ENCODE results near the gene LRCOL1. TPM values are rescaled to one million over a fixed set of nuclear protein-coding genes. Genes with fewer than 3 reads are reported as not detected.

The LRCOL1 gene
- total RNA-seq, 1 experiment from 2014 or later, result not detected

DNA sequence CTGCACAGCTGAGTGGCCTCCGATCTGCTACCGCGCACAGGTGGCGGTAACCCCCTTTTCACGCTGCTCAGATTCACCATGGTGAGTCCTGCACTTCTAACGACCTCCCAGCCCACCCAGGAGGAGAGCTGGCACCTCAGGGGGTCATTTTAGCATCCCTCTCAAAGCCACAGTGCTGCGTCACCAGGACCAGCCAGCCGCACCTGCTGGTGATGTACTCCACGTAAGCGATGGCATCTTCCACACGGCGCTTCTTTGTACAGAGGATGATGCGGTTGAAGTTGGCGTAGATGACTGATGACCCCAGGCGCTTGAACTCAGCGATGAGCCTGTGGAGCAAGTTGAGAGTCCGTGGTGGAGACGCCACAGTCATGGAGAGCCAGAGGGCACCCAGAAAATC, 27.4 kb upstream of the LRCOL1 start:
- CTCF ChIA-PET, result no interaction called here
- Histone ChIP-seq H3K27me3 (ENCODE audit: control insufficient read depth, insufficient read depth, low read length) (no peaks in the 10 kb centered on the region), H3K4me1 (ENCODE audit: control insufficient read depth, insufficient read depth, low read length) (no peaks in the 10 kb centered on the region), H3K4me3 (ENCODE audit: low read depth in 2 of 2, low read length in 2 of 2) (no peak overlapping the region), H3K27ac (ENCODE audit: low read length) (no peak overlapping the region), H3K9me3 (ENCODE audit: control insufficient read depth, insufficient read depth, low read depth, low read length) (no peaks in the 10 kb centered on the region), H3K36me3 (ENCODE audit: control insufficient read depth, insufficient read depth, low read length) (peaks cover 7% of the 10 kb centered on the region)
- BruUV-seq (replicated peaks), result no TSS peak
- in situ Hi-C loops (cut with HindIII; ENCODE audit: low pct_unique_long_range_greater_than_20kb, low sequenced_read_pairs) (no loop called here), intact Hi-C loops (cut with micrococcal nuclease; ENCODE audit: unreplicated experiment) (no loop called here)
- no peak for TF ChIP-seq SIN3A (IDR thresholded peaks at IDR 0.05; ENCODE audit: borderline replicate concordance, insufficient read depth, low read depth, low read length)
- TF ChIP-seq, protein P1, sequence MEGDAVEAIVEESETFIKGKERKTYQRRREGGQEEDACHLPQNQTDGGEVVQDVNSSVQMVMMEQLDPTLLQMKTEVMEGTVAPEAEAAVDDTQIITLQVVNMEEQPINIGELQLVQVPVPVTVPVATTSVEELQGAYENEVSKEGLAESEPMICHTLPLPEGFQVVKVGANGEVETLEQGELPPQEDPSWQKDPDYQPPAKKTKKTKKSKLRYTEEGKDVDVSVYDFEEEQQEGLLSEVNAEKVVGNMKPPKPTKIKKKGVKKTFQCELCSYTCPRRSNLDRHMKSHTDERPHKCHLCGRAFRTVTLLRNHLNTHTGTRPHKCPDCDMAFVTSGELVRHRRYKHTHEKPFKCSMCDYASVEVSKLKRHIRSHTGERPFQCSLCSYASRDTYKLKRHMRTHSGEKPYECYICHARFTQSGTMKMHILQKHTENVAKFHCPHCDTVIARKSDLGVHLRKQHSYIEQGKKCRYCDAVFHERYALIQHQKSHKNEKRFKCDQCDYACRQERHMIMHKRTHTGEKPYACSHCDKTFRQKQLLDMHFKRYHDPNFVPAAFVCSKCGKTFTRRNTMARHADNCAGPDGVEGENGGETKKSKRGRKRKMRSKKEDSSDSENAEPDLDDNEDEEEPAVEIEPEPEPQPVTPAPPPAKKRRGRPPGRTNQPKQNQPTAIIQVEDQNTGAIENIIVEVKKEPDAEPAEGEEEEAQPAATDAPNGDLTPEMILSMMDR (IDR thresholded peaks at IDR 0.05), result no peak
- no peak for TF ChIP-seq POLR2AphosphoS5 (IDR thresholded peaks at IDR 0.05; ENCODE audit: low read depth, low read length)
- no peak for TF ChIP-seq TCF7L2 (IDR thresholded peaks at IDR 0.05; ENCODE audit: low read depth, low read length)
- TF ChIP-seq, protein P2, sequence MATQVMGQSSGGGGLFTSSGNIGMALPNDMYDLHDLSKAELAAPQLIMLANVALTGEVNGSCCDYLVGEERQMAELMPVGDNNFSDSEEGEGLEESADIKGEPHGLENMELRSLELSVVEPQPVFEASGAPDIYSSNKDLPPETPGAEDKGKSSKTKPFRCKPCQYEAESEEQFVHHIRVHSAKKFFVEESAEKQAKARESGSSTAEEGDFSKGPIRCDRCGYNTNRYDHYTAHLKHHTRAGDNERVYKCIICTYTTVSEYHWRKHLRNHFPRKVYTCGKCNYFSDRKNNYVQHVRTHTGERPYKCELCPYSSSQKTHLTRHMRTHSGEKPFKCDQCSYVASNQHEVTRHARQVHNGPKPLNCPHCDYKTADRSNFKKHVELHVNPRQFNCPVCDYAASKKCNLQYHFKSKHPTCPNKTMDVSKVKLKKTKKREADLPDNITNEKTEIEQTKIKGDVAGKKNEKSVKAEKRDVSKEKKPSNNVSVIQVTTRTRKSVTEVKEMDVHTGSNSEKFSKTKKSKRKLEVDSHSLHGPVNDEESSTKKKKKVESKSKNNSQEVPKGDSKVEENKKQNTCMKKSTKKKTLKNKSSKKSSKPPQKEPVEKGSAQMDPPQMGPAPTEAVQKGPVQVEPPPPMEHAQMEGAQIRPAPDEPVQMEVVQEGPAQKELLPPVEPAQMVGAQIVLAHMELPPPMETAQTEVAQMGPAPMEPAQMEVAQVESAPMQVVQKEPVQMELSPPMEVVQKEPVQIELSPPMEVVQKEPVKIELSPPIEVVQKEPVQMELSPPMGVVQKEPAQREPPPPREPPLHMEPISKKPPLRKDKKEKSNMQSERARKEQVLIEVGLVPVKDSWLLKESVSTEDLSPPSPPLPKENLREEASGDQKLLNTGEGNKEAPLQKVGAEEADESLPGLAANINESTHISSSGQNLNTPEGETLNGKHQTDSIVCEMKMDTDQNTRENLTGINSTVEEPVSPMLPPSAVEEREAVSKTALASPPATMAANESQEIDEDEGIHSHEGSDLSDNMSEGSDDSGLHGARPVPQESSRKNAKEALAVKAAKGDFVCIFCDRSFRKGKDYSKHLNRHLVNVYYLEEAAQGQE (IDR thresholded peaks at IDR 0.05; ENCODE audit: insufficient read depth in 1 of 2, low read depth in 2 of 2, low read length in 1 of 2), result no peak
- ATAC-seq (no peak), DNase-seq (ENCODE audit: low read depth, low spot score) (no peak)
- POLR2A ChIA-PET, result no interaction called here

DNA sequence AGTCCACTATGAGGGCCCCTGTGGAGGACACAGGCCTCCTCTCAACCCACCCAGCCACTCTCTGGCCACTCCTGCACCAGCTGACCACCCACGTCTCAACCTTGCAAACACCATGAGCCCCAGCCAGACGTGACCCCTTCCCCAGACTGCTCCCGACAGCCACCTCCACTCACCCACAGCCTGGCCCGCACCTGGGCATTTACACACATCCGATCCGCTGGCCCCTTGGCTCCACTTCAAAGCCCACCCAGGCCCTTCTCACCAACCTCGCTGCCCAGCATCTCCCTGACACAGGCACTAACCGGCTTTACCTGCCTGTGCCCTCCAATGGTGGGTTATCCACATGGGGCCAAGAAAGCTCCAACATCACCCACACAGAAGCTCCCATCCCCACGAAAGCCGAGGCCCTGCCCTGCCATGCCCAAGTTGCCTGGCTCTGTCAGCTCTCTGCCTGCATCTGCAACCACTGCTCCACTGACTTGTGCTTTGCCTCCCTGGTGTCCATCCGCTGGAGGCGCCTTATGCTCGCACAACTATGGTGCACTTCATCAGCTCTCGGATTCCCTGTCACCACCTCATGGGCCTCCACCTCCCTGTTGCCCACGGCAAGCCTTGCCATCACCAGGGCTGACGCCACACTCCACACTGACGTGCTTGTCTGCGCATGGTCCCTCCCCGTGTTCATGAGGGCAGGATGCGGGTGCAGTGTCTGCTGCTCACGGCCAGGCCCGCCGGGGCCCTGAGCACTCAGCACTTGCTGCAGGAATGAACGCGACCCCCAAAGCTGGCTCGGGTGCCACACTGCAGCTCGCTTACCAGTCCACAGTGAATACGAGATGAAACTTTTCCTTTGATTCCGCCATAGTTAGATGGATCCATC, 24.9 kb upstream of the LRCOL1 start:
- BruUV-seq (replicated peaks), result no TSS peak
- Histone ChIP-seq H3K4me1 (ENCODE audit: control insufficient read depth, insufficient read depth, low read length) (no peaks in the 10 kb centered on the region), H3K27me3 (ENCODE audit: control insufficient read depth, insufficient read depth, low read length) (no peaks in the 10 kb centered on the region), H3K9me3 (ENCODE audit: control insufficient read depth, insufficient read depth, low read depth, low read length) (no peaks in the 10 kb centered on the region), H3K4me3 (ENCODE audit: low read depth in 2 of 2, low read length in 2 of 2) (no peak overlapping the region), H3K36me3 (ENCODE audit: control insufficient read depth, insufficient read depth, low read length) (peaks cover 8% of the 10 kb centered on the region), H3K27ac (ENCODE audit: low read length) (no peak overlapping the region)
- no peak for ATAC-seq
- intact Hi-C loops (cut with micrococcal nuclease; ENCODE audit: unreplicated experiment) (no loop called here), in situ Hi-C loops (cut with HindIII; ENCODE audit: low pct_unique_long_range_greater_than_20kb, low sequenced_read_pairs) (no loop called here)
- TF ChIP-seq, protein P2 (IDR thresholded peaks at IDR 0.05; ENCODE audit: insufficient read depth in 1 of 2, low read depth in 2 of 2, low read length in 1 of 2), result no peak
- TF ChIP-seq POLR2AphosphoS5 (IDR thresholded peaks at IDR 0.05; ENCODE audit: low read depth, low read length), result no peak
- TF ChIP-seq, protein P1 (IDR thresholded peaks at IDR 0.05), result no peak
- TF ChIP-seq SIN3A (IDR thresholded peaks at IDR 0.05; ENCODE audit: borderline replicate concordance, insufficient read depth, low read depth, low read length), result no peak
- no peak for TF ChIP-seq TCF7L2 (IDR thresholded peaks at IDR 0.05; ENCODE audit: low read depth, low read length)
- ChIA-PET CTCF (no interaction called here), POLR2A (no interaction called here)
- DNase-seq (ENCODE audit: low read depth, low spot score), result no peak

Measured in Panc1 (cell line).